Measurements from ENCODE around the gene ZNF333. TPM values are rescaled to one million over a fixed set of nuclear protein-coding genes. Genes with fewer than 3 reads are reported as not detected.

ZNF333 gene
- total and polyA plus RNA-seq, 2 of the 4 experiments (the other 2 are of a cell fraction): 9.8 to 15.1 TPM

DNA sequence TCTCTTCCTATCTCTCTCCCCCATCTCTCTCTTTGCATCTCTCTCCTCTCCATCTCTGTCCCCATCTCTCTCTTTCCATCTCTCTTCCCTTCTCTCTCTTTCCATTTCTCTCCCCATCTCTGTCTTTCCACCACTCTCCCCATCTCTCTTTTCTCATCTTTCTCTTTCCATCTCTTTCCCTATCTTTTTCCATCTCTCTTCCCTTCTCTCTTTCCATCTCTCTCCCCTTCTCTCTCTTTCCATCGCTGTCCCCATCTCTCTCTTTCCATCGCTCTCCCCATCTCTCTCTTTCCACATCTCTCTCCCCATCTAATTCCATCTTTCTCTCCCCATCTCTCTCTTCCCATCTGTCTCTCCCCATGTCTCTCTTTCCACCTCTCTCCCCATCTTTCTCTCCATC, 39.7 kb upstream of the ZNF333 start:
- in situ Hi-C loops (cut with MboI; ENCODE audit: low sequenced_read_pairs): no loop called here
- no peak overlapping the region for H2BK20ac ChIP-seq (ENCODE audit: low read depth, low read length)
- H3K79me1 ChIP-seq (ENCODE audit: low read depth in 1 of 2, low read length in 2 of 2): no peaks in the 10 kb centered on the region
- intact Hi-C loops (cut with micrococcal nuclease): no loop called here
- H3K27me3 ChIP-seq (ENCODE audit: control insufficient read depth, insufficient read depth, low read length): no peaks in the 10 kb centered on the region
- BruUV-seq (replicated peaks): no TSS peak
- no peak overlapping the region for H3K23ac ChIP-seq (ENCODE audit: low read depth, low read length)
- H2BK15ac ChIP-seq (ENCODE audit: low read depth, low read length): no peak overlapping the region
- no peak overlapping the region for H2AK5ac ChIP-seq (ENCODE audit: low read depth, low read length)
- H3K9ac ChIP-seq (ENCODE audit: low read depth, low read length): no peak overlapping the region
- H3K36me3 ChIP-seq (ENCODE audit: control insufficient read depth, insufficient read depth, low read length): no peaks in the 10 kb centered on the region
- dilution Hi-C loops (cut with HindIII; ENCODE audit: low sequenced_read_pairs, unreplicated experiment): no loop called here
- DNase-seq: no peak
- H3K56ac ChIP-seq (ENCODE audit: extremely low read depth, insufficient read depth, low read length): no peak overlapping the region
- no peak overlapping the region for H2AK9ac ChIP-seq (replicated peaks; ENCODE audit: low read depth, low read length, poor library complexity)
- ChIA-PET POLR2A (ENCODE audit: unreplicated experiment) (no interaction called here), CTCF (no interaction called here)
- H3K4me2 ChIP-seq (ENCODE audit: low read depth, low read length): no peak overlapping the region
- H4K20me1 ChIP-seq (ENCODE audit: insufficient read depth, low read length): no peaks in the 10 kb centered on the region
- no peak overlapping the region for H4K8ac ChIP-seq (ENCODE audit: low read depth in 2 of 2, low read length in 2 of 2)
- H3K9me1 ChIP-seq (ENCODE audit: insufficient read depth, low read length): no peaks in the 10 kb centered on the region
- no peak overlapping the region for H4K91ac ChIP-seq (ENCODE audit: insufficient read depth, low read depth, low read length)
- no peak overlapping the region for H3K18ac ChIP-seq (ENCODE audit: low read depth, low read length)
- no peak overlapping the region for H2AFZ ChIP-seq (replicated peaks; ENCODE audit: low read length, poor library complexity)
- no peaks in the 10 kb centered on the region for H3K9me3 ChIP-seq (ENCODE audit: control insufficient read depth, insufficient read depth, low read length)
- no peak overlapping the region for H2BK120ac ChIP-seq (ENCODE audit: low read depth, low read length)
- no peak overlapping the region for H3K27ac ChIP-seq (ENCODE audit: insufficient read depth, low read length)
- H4K5ac ChIP-seq (ENCODE audit: low read depth, low read length): no peak overlapping the region
- H3K14ac ChIP-seq (replicated peaks; ENCODE audit: low read depth, low read length): no peak overlapping the region
- 44 to 100% methylated on average over 2 of the region's 2 CpGs for WGBS, 2 experiments (ENCODE audit: extremely low coverage in 2 of 2, insufficient read length in 1 of 2)
- no peaks in the 10 kb centered on the region for H3K4me1 ChIP-seq (ENCODE audit: control insufficient read depth, insufficient read depth, low read length)
- no peak overlapping the region for H2BK5ac ChIP-seq (ENCODE audit: low read depth, low read length, poor library complexity, severe bottlenecking)
- no peak for ATAC-seq (ENCODE audit: low read depth)
- TF ChIP-seq MXI1 (IDR thresholded peaks at IDR 0.05; ENCODE audit: borderline replicate concordance, low read depth, low read length): no peak
- TF ChIP-seq FOS (IDR thresholded peaks at IDR 0.05; ENCODE audit: low read depth, low read length): no peak
- no peak for TF ChIP-seq CEBPB (IDR thresholded peaks at IDR 0.05; ENCODE audit: low read depth, low read length)
- TF ChIP-seq BHLHE40 (IDR thresholded peaks at IDR 0.05; ENCODE audit: low read depth, low read length): no peak
- no peak for TF ChIP-seq RFX5 (IDR thresholded peaks at IDR 0.05; ENCODE audit: low read depth, low read length)
- no peak for TF ChIP-seq MAFK (IDR thresholded peaks at IDR 0.05; ENCODE audit: low read depth, low read length)
- TF ChIP-seq, protein P1, sequence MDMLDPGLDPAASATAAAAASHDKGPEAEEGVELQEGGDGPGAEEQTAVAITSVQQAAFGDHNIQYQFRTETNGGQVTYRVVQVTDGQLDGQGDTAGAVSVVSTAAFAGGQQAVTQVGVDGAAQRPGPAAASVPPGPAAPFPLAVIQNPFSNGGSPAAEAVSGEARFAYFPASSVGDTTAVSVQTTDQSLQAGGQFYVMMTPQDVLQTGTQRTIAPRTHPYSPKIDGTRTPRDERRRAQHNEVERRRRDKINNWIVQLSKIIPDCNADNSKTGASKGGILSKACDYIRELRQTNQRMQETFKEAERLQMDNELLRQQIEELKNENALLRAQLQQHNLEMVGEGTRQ (IDR thresholded peaks at IDR 0.05; ENCODE audit: low read depth, low read length): no peak
- TF ChIP-seq, protein P2, sequence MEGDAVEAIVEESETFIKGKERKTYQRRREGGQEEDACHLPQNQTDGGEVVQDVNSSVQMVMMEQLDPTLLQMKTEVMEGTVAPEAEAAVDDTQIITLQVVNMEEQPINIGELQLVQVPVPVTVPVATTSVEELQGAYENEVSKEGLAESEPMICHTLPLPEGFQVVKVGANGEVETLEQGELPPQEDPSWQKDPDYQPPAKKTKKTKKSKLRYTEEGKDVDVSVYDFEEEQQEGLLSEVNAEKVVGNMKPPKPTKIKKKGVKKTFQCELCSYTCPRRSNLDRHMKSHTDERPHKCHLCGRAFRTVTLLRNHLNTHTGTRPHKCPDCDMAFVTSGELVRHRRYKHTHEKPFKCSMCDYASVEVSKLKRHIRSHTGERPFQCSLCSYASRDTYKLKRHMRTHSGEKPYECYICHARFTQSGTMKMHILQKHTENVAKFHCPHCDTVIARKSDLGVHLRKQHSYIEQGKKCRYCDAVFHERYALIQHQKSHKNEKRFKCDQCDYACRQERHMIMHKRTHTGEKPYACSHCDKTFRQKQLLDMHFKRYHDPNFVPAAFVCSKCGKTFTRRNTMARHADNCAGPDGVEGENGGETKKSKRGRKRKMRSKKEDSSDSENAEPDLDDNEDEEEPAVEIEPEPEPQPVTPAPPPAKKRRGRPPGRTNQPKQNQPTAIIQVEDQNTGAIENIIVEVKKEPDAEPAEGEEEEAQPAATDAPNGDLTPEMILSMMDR (conservative IDR thresholded peaks at IDR 0.05; ENCODE audit: low read depth, low read length): no peak
- no peak for TF ChIP-seq CHD1 (IDR thresholded peaks at IDR 0.05; ENCODE audit: low read depth, low read length)
- TF ChIP-seq SMC3 (IDR thresholded peaks at IDR 0.05; ENCODE audit: low read depth, low read length): no peak
- TF ChIP-seq RAD21 (IDR thresholded peaks at IDR 0.05; ENCODE audit: low read length): no peak
- TF ChIP-seq, protein P3, sequence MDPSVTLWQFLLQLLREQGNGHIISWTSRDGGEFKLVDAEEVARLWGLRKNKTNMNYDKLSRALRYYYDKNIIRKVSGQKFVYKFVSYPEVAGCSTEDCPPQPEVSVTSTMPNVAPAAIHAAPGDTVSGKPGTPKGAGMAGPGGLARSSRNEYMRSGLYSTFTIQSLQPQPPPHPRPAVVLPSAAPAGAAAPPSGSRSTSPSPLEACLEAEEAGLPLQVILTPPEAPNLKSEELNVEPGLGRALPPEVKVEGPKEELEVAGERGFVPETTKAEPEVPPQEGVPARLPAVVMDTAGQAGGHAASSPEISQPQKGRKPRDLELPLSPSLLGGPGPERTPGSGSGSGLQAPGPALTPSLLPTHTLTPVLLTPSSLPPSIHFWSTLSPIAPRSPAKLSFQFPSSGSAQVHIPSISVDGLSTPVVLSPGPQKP (IDR thresholded peaks at IDR 0.05; ENCODE audit: borderline replicate concordance, low read depth, low read length): no peak
- TF ChIP-seq RCOR1 (IDR thresholded peaks at IDR 0.05; ENCODE audit: insufficient replicate concordance, low read length): no peak
- no peak for TF ChIP-seq POLR2A (IDR thresholded peaks at IDR 0.05; ENCODE audit: low read depth, low read length)
- no peak for TF ChIP-seq MAZ (IDR thresholded peaks at IDR 0.05; ENCODE audit: borderline replicate concordance, low read depth, low read length)
- no peak for TF ChIP-seq NFE2L2 (IDR thresholded peaks at IDR 0.05; ENCODE audit: low read depth, low read length)
- H3K4ac ChIP-seq (ENCODE audit: low read depth, low read length): no peak overlapping the region
- no peak overlapping the region for H3K4me3 ChIP-seq (ENCODE audit: insufficient read depth, low read depth, low read length)

All from IMR-90 (cell line).